Breast epithelium (tissue), 3 donors: Measurements from ENCODE around the gene CDH8.

Source experiments
- CTCF ChIP-seq, 3 donors: fragments of 450-650 bp; IDR thresholded peaks; one replicate each; pipeline ENCODE4 v1.5.1; 2016 to 2017; ENCODE audit warnings: antibody characterized with exemption in 3 of 3, mild to moderate bottlenecking in 3 of 3, moderate library complexity in 3 of 3
- POLR2A ChIP-seq: fragments of 450-650 bp; IDR thresholded peaks from one replicate; pipeline ENCODE4 v1.6.1; 2016; ENCODE audit warnings: antibody characterized with exemption, mild to moderate bottlenecking, moderate library complexity

GRCh38 chr16:61923629-61924028, 112.6 kb downstream of the CDH8 start:
- TF ChIP-seq CTCF (IDR thresholded peaks at IDR 0.05), result no peak
- TF ChIP-seq POLR2A, result no peak
